NCI-H1417 treated with DMSO at 0.1 percent for 48 hours (cell line): Measurements from ENCODE around the gene PLPP3.

Experiments used
- DNase-seq: peaks from one replicate; lab custom pipeline; 2025; lab: John Stamatoyannopoulos, UW

PLPP3 gene

GRCh38 chr1:56576880-56577405 is 2.4 kb downstream of the PLPP3 start:
- DNase-seq = no peak

GRCh38 chr1:56575865-56576264 is 3.5 kb downstream of the PLPP3 start:
- no peak for DNase-seq

- DNase-seq = no peak
Measured at GRCh38 chr1:56574794-56575193, 4.6 kb downstream of the PLPP3 start.

- DNase-seq = no peak
Measured at GRCh38 chr1:56573311-56573710, 6.1 kb downstream of the PLPP3 start.

DNA sequence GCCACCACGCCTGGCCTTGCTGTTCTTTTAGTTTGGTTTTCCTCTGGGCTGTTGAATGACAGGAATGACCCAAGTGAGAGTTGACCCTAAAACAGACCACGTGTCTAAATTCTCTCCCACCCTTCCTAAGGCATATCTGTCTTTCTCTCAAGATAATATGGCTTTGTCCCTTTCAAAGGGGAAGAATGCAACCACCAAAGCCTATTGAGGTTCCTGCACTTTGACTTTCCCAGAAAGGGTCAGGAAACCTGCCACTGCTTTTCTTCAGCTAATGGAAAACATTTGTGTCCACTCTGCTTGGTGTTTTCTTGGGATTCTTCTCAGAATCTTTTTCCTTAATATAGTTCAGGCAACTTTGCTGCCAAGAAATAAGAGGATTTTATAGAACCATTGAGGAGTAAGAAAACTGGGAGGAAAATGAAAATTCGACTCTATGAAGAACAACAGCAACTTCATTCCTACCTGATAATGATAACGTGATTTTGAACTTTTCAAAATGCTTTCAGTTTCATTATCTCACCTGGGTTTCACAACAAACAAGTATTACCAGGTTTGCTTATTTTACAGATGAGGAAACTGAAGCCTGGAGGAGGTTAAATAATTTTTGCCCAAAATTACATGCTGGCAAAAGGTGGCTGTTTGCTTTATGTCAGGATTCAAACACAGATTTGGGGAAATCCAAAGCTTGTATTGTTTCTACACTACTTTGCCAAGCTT is 6.9 kb downstream of the PLPP3 start:
- no peak for DNase-seq

DNA sequence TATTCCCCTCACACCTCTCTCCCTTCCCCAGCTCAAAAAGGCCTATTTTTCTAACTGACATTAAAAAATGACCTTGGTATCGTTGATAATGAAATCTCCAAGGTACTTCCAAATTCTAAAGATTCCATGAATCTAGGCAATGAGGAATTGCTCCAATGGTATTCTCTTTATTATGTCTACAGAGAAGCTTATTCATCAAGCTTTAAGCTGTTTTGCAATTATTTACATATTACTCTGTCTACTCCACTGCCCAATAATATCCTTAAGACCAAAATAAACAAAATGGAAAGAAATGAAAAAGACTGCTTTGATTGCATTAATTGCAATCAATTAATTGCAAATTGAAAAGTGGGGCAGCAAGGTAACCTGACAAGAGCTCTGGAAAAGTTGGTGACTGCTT is 7.9 kb downstream of the PLPP3 start:
- DNase-seq = no peak

DNA sequence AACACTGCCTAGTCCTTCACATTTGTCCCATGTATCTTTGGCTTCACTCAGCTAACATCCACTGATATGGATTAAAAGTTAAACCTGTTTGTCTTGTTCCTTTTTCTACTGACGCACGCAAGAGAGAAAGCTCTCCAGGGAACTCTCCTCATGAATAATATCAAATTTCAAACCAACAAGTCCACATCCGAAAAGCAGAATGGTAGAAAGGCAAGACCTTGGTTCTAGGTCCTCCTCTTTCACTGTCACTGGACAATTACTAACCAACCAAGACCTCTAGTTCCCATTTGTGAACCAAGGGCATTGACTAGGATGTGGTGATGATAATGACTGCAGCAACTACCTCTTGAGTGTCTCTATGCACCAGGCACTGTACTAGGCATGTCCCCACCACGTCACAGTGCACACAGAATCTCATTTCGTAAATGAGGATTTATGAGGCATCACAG is 8.4 kb downstream of the PLPP3 start:
- DNase-seq = no peak

DNA sequence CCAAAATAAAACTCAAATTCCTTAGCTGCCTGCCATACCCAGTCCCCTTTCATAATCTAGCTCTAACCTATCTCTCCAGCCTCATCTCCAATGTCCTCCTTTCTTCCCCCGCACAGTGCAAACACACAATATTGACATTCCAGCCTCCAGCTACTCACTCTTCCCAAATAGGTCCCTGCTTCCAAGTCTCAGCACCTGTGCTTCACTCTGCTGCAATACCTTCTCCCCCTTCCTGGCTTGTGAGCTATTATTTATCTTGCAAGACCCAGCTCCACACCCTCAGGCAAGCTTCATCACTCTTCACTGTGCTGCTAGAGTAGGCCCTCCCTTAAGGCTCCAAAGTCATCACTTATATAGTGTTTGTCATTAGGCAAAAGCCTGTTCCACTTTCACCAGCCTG is 9.7 kb downstream of the PLPP3 start:
- no peak for DNase-seq

DNA sequence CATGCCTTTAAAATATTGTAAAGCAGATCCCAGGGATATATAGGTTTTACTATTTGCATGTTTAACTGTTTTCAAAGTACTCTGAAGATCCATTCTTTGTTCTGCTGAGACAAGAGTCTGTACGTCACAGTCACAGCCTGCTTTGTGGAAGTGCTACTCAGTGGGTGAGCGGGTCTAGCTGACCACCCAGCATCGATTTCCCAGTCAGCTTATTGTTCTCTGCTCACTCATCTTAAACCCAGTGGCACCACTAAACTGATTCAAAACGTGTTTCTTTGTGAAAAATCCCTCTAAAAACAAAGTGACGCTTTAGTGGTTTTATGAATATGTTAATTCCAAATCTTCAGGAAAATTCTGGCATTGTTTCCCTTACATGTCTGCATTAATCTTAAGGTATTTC is 12.4 kb downstream of the PLPP3 start:
- no peak for DNase-seq

DNA sequence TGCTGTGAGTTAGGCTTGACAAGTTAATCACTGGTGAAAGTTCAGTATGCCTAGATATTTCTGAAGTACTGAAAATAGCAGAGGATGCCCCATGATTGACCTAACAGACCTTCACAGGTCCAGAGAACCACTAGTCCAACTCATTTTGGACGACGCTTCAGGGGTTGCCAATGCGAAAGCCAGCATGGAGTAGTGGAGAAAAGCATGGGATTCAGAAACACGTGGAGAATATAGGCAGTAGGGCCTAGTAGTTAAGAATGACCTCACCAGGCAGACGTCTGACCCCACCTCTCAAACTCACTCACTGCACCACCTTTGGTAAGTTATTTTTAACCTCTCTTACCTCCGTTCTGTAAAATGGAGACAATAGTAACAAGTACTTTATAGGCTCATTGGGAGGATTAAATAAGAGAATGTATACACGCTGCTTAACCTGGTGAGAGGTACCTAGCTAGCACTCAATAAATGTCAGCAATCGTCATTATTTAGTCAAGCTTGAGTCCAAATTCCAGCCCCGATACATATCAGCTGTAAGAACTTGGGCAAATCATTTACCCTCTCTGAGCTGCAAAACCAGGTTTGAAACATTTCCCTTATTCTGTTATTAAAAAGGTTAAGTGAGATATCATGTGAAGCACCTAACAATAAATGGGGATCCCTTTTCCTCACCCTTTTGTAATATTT is 13.2 kb downstream of the PLPP3 start:
- DNase-seq = no peak

GRCh38 chr1:56564615-56565014 is 14.7 kb downstream of the PLPP3 start:
- DNase-seq = no peak

- no peak for DNase-seq
Measured at GRCh38 chr1:56563568-56563967, 15.8 kb downstream of the PLPP3 start.

GRCh38 chr1:56562891-56563452 is 16.4 kb downstream of the PLPP3 start:
- no peak for DNase-seq

DNA sequence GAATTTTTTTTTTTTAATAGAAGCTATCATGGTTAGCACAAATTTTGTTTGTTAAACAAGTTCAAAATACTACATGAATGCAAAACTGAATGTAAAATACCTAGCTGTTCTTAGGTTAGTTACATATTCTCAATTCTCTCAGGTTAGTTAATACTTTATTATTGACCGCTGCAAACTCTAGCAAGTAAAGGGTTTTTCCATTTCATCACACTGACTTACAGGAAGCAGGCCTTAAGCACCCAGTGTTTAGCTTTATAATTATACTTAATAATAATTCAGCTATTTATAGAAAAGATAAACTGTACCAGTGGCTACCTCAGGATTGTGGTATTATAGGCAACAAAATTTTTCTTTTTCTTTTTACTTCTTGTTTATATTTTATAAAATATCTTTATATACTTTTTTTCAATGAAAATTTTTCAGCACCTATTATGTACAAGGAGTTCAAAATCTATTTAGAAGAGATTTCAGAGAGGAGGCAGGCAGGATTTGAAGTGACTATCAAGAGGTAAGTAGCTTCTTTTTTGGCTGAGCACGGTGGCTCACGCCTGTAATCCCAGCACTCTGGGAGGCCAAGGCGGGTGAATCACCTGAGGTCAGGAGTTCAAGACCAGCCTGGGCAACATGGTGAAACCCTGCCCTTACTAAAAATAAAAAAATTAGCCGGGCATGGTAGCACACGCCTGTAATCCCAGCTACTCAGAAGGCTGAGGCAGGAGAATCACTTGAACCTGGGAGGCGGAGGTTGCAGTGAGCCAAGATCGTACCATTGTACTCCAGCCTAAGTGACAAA is 17.9 kb downstream of the PLPP3 start:
- no peak for DNase-seq

DNA sequence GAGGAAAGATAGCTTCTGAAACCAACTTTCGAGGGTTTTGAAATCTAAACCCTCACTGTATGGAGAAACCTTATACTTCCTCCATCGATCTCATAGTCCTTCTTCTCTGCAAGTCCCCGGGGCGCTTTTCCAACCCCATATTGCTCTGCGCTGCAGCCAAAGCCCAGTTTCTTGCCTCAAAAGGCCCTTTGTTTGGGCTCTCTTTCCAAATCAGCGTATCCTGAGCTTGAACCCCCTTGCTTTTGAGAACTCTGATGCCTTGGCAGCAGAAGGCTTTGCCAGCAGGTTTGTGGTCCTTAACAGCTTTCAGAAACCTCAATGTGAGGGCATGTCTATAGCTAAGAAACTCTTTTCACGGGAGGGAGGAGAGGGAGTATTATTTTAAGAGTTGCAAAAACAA is 21.6 kb downstream of the PLPP3 start:
- DNase-seq = no peak

DNA sequence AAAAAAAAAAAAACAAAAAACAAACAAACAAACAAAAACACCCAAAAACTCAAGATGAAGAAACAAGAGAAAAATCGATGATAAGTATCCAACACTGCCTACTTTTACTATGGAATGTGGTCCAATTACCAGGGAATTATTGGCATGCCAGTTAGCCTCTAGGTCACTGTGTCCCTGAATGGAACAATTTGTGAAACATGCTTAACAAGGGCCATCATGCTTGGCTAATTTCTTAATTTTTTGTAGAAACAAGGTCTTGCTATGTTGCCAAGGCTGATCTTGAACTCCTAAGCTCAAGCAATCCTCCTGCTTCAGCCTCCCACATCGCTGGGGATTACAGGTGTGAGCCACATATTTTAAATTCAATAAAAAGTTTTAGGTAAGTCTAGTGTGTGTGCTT is 23.9 kb downstream of the PLPP3 start:
- no peak for DNase-seq

GRCh38 chr1:56553046-56553445 is 26.3 kb downstream of the PLPP3 start:
- DNase-seq = no peak

GRCh38 chr1:56552349-56552748 is 27.0 kb downstream of the PLPP3 start:
- DNase-seq = no peak

DNA sequence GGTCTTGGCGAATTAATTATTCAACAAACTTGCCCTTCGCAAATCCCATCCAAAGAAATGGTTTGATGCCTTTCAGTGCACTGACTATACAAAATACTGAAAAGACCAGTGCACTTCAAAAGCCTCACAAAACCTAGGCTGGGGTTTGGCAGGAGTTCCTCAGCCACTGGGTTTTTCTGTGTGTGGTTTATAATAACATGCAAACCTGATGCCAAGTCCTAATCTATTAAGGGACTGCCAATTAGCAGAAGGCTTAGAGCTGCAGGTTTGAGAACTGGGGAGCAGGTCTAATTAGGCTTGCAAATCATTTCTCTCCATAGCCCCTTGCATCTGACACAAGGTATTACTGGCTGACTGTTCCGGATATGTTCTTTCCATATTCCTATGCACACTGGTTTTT is 27.7 kb downstream of the PLPP3 start:
- no peak for DNase-seq

DNA sequence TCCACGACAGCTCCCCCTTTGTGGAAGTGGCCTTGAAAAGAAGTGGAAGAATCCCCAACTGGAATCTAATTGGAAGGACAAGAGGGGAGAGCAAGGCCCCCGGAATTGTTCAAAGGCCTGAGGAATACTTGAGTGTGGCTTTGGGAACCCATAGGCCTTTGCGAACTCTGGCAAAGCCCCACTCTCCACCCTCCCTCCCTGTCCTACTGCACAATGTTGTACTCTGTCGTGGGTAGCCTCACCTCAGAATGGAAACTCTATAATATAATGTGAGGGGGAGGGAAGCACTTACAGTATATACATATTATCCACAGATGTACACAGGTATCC is 28.5 kb downstream of the PLPP3 start:
- no peak for DNase-seq

GRCh38 chr1:56550138-56550858 is 29.1 kb downstream of the PLPP3 start:
- no peak for DNase-seq

DNA sequence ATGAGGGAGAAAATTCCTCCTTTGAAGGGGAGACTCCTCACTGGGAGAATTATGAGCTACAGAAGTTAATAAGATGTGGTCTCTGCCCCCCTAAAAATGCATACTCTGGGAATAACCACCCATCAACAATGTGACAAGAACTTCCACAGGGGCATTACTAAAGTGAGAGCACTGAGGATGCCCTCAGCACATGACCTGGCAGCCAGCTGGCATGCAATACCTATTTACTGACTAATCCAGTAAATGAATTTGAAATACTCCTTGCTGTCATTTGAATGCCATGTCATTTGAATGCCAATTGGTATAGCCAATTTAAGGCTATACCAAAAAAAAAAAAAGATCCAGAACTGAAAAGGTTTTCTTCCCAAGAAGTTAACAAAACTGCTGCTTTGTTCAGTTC is 30.8 kb downstream of the PLPP3 start:
- no peak for DNase-seq
